GM12878 (cell line): Measurements from ENCODE around the gene TMEM163.

Source experiments
- CTCF ChIP-seq, 3 experiments: IDR thresholded peaks in 2 of 3; conservative IDR thresholded peaks in 1 of 3; 2 replicates each; pipeline ENCODE4 v1.5.1; 2011; ENCODE audit warnings: low read depth in 3 of 3, low read length in 3 of 3, mild to moderate bottlenecking in 3 of 3, control low read depth in 2 of 3, moderate library complexity in 2 of 3, inconsistent platforms in 1 of 3, mixed read lengths in 1 of 3; ENCODE audit not compliant: control insufficient read depth in 2 of 3, insufficient read depth in 1 of 3; ENCODE audit errors: extremely low read depth in 1 of 3
- E2F4 ChIP-seq: IDR thresholded peaks from 2 replicates; pipeline ENCODE4 v1.6.1; 2012; ENCODE audit warnings: low read depth, low read length, improper control_type of control experiment
- SPI1 ChIP-seq: IDR thresholded peaks from 2 replicates; pipeline ENCODE4 v1.6.1; 2011; ENCODE audit warnings: low read depth, mild to moderate bottlenecking, low read length, moderate library complexity, borderline replicate concordance; ENCODE audit not compliant: insufficient read depth

GRCh38 chr2:134489732-134490384, 228.9 kb downstream of the TMEM163 start:
- no peak for TF ChIP-seq E2F4
- TF ChIP-seq CTCF (IDR thresholded peaks at IDR 0.05 in 2 of 3, conservative IDR thresholded peaks at IDR 0.05 in 1 of 3; ENCODE audit: control insufficient read depth in 2 of 3, extremely low read depth in 1 of 3, insufficient read depth in 1 of 3, low read depth in 3 of 3, low read length in 3 of 3) = no peak
- TF ChIP-seq SPI1 = no peak
